Hematopoietic multipotent progenitor cell treated with erythropoietin and hydrocortisone succinate and interleukin-3 and kit ligand, for 4 days (in vitro differentiated cells): Measurements from ENCODE around the gene ZNF567.
A peak's percentile ranks its signal among the peaks of the same experiment; 100 is the strongest.
"Not testable (repeated sequence)": the region's sequence is repeated elsewhere in the genome, so short reads cannot be mapped to it uniquely, and the experiment has no call there.

Source experiments
- DNase-seq: peaks from one replicate; pipeline ENCODE4 v3.0.0-alpha.2; 2015

The ZNF567 gene

GRCh38 chr19:36687214-36688056, at the start of gene ZNF567:
Gene ZNF567, plus strand, starts transcription at chr19:36687612. Its CDS starts 7,256 bp downstream, at chr19:36694868.
- DNase-seq, result peak; percentile 99

- DNase-seq, result peak; percentile 15
These were observed 48.4 kb upstream of the ZNF567 start for GRCh38 chr19:36638862-36639510.

- DNase-seq, result no peak
These were observed 40.7 kb upstream of the ZNF567 start for GRCh38 chr19:36646746-36647145.

- DNase-seq, result no peak
These were observed 34.5 kb upstream of the ZNF567 start for GRCh38 chr19:36652958-36653357.

- DNase-seq, result peak; percentile 3
These were observed 21.6 kb upstream of the ZNF567 start for GRCh38 chr19:36665832-36666231.

- no peak for DNase-seq
These were observed 18.8 kb upstream of the ZNF567 start for GRCh38 chr19:36668646-36669045.

- DNase-seq, result no peak
These were observed 15.0 kb upstream of the ZNF567 start for GRCh38 chr19:36672368-36672767.

- DNase-seq, result no peak
These were observed 13.2 kb upstream of the ZNF567 start for GRCh38 chr19:36674201-36674600.

GRCh38 chr19:36679455-36679854, 8.0 kb upstream of the ZNF567 start:
- no peak for DNase-seq

GRCh38 chr19:36685835-36686234, 1.6 kb upstream of the ZNF567 start:
- DNase-seq, result peak; percentile 29

GRCh38 chr19:36686365-36687213, 823 bp upstream of the ZNF567 start:
- DNase-seq, result peak; percentile 9

GRCh38 chr19:36688058-36688457, 646 bp downstream of the ZNF567 start:
- no peak for DNase-seq

GRCh38 chr19:36707134-36707533, 19.7 kb downstream of the ZNF567 start:
- no peak for DNase-seq

- no peak for DNase-seq
These were observed 22.0 kb downstream of the ZNF567 start for GRCh38 chr19:36709423-36709822.

- DNase-seq, result peak; percentile 13
These were observed 32.5 kb downstream of the ZNF567 start for GRCh38 chr19:36719687-36720556.

GRCh38 chr19:36736166-36736565, 48.8 kb downstream of the ZNF567 start:
- DNase-seq, result not testable (repeated sequence)

- no peak for DNase-seq
These were observed 58.5 kb downstream of the ZNF567 start for GRCh38 chr19:36745870-36746269.

GRCh38 chr19:36747750-36748149, 60.3 kb downstream of the ZNF567 start:
- DNase-seq, result no peak

GRCh38 chr19:36748431-36749275, 61.2 kb downstream of the ZNF567 start:
- no peak for DNase-seq

GRCh38 chr19:36749613-36750012, 62.2 kb downstream of the ZNF567 start:
- DNase-seq, result not testable (repeated sequence)

GRCh38 chr19:36750066-36750691, 62.8 kb downstream of the ZNF567 start:
- DNase-seq, result no peak
